H1 (cell line): Measurements from ENCODE around the gene FAM184B. TPM values are rescaled to one million over a fixed set of nuclear protein-coding genes. Genes with fewer than 3 reads are reported as not detected.

Experiments used
- CTCF ChIA-PET: fragments of 300-600 bp; sonication (Branson Sonifier 250); formaldehyde crosslinking; loops from one replicate; lab custom pipeline; 2021; ENCODE audit not compliant: partially characterized antibody; lab: Charles Lee
- POLR2A ChIA-PET: fragments of 300-600 bp; sonication (Branson Sonifier 250); formaldehyde crosslinking; loops from one replicate; lab custom pipeline; 2021; ENCODE audit warnings: inconsistent platforms; ENCODE audit not compliant: partially characterized antibody; lab: Charles Lee
- DNase-seq, 2 experiments: peaks; one replicate each; pipeline versions ENCODE4 v3.0.0 to v3.0.0-alpha.2; 2010 to 2022; ENCODE audit warnings: low spot score in 2 of 2, low read depth in 1 of 2, mixed read lengths in 1 of 2
- FAIRE-seq: peaks from 2 replicates; lab custom pipeline; 2011; peaks lifted over from hg19 to GRCh38; lab: Jason Lieb, UNC
- H2AFZ ChIP-seq: 2 replicates; pipeline ENCODE4 v1.8.1; 2012; ENCODE audit warnings: low read length, inconsistent platforms
- H2AK5ac ChIP-seq: 2 replicates; pipeline ENCODE4 v1.6.1; 2013; ENCODE audit warnings: low read depth, low read length
- H2BK120ac ChIP-seq: replicated peaks from 2 replicates; pipeline ENCODE3; 2013; ENCODE audit warnings: low read depth, low read length, inconsistent platforms
- H2BK12ac ChIP-seq: 2 replicates; pipeline ENCODE4 v1.6.1; 2013; ENCODE audit warnings: low read depth, low read length
- H2BK15ac ChIP-seq: 2 replicates; pipeline ENCODE4 v1.6.1; 2013; ENCODE audit warnings: low read length
- H2BK20ac ChIP-seq: 2 replicates; pipeline ENCODE4 v1.6.1; 2013; ENCODE audit warnings: low read length
- H2BK5ac ChIP-seq: 2 replicates; pipeline ENCODE4 v1.6.1; 2013; ENCODE audit warnings: low read depth, low read length
- H3K14ac ChIP-seq: 2 replicates; pipeline ENCODE4 v1.6.1; 2013; ENCODE audit warnings: inconsistent platforms; ENCODE audit not compliant: insufficient read length
- H3K18ac ChIP-seq: 2 replicates; pipeline ENCODE4 v1.6.1; 2013; ENCODE audit warnings: low read length; ENCODE audit errors: extremely low read depth
- H3K23ac ChIP-seq: 2 replicates; pipeline ENCODE4 v1.6.1; 2013; ENCODE audit warnings: inconsistent platforms; ENCODE audit not compliant: insufficient read length
- H3K23me2 ChIP-seq: 2 replicates; pipeline ENCODE4 v1.6.1; 2013; ENCODE audit warnings: low read depth, low read length
- H3K27ac ChIP-seq: 2 replicates; pipeline ENCODE4 v1.6.1; 2011; ENCODE audit warnings: low read depth, low read length, inconsistent platforms
- H3K27me3 ChIP-seq, 4 experiments: replicated peaks in 1 of 4; 1 replicate in 1 of 4; 2 replicates in 3 of 4; pipeline versions ENCODE4 v1.6.1 to v1.8.1; 2011 to 2013; ENCODE audit warnings: low read length in 3 of 4, mild to moderate bottlenecking in 3 of 4, inconsistent platforms in 2 of 4, mixed read lengths in 2 of 4, moderate library complexity in 1 of 4; ENCODE audit not compliant: control insufficient read depth in 3 of 4, insufficient read depth in 3 of 4; ENCODE audit errors: extremely low read depth in 1 of 4
- H3K36me3 ChIP-seq, 4 experiments: 2 replicates each; pipeline versions ENCODE4 v1.6.1 to v1.8.1; 2011 to 2013; ENCODE audit warnings: mild to moderate bottlenecking in 4 of 4, low read length in 3 of 4, moderate library complexity in 2 of 4, control low read depth in 1 of 4, inconsistent platforms in 1 of 4; ENCODE audit not compliant: insufficient read depth in 4 of 4, control insufficient read depth in 2 of 4
- H3K4ac ChIP-seq: replicated peaks from 2 replicates; pipeline ENCODE3; 2013; ENCODE audit warnings: low read length, low read depth, mixed read lengths, inconsistent platforms; ENCODE audit not compliant: insufficient read length
- H3K4me1 ChIP-seq, 4 experiments: replicated peaks in 1 of 4; 1 replicate in 1 of 4; 2 replicates in 3 of 4; pipeline versions ENCODE4 v1.6.1 to v1.8.1; 2011 to 2013; ENCODE audit warnings: low read length in 3 of 4, inconsistent platforms in 2 of 4, mixed read lengths in 1 of 4; ENCODE audit not compliant: insufficient read depth in 4 of 4, control insufficient read depth in 3 of 4
- H3K4me2 ChIP-seq, 2 experiments: 2 replicates each; pipeline versions ENCODE4 v1.6.1 to v1.8.1; 2011 to 2013; ENCODE audit warnings: low read depth in 2 of 2, low read length in 2 of 2, control low read depth in 1 of 2, inconsistent platforms in 1 of 2, mild to moderate bottlenecking in 1 of 2; ENCODE audit not compliant: insufficient read depth in 1 of 2
- H3K4me3 ChIP-seq, 4 experiments: fragments of 200-600, 300-600 bp in 1 of 4; sonication (generic), shearing (Covaris generic), sonication (Bioruptor Twin) in 1 of 4; 2 replicates each; pipeline versions ENCODE4 v1.5.1 to v1.8.1; 2011 to 2016; ENCODE audit warnings: low read length in 4 of 4, low read depth in 3 of 4, control low read depth in 2 of 4, inconsistent platforms in 2 of 4, mild to moderate bottlenecking in 2 of 4, mixed read lengths in 1 of 4, moderate library complexity in 1 of 4; ENCODE audit not compliant: insufficient read depth in 2 of 4; ENCODE audit errors: extremely low read depth in 1 of 4
- H3K56ac ChIP-seq: replicated peaks from 2 replicates; pipeline ENCODE3; 2013; ENCODE audit warnings: low read depth, mild to moderate bottlenecking, mixed read lengths, low read length, inconsistent platforms; ENCODE audit not compliant: insufficient read length
- H3K79me1 ChIP-seq: 2 replicates; pipeline ENCODE4 v1.6.1; 2013; ENCODE audit warnings: low read depth, low read length, control low read depth
- H3K79me2 ChIP-seq, 2 experiments: 2 replicates each; pipeline versions ENCODE4 v1.6.1 to v1.8.1; 2012 to 2013; ENCODE audit warnings: low read length in 2 of 2, mild to moderate bottlenecking in 2 of 2, inconsistent platforms in 1 of 2; ENCODE audit not compliant: insufficient read depth in 2 of 2, control insufficient read depth in 1 of 2
- H3K9ac ChIP-seq, 4 experiments: replicated peaks in 1 of 4; 1 replicate in 1 of 4; 2 replicates in 3 of 4; pipeline versions ENCODE4 v1.6.1 to v1.8.1; 2011 to 2013; ENCODE audit warnings: low read depth in 3 of 4, low read length in 3 of 4, control low read depth in 2 of 4, mild to moderate bottlenecking in 2 of 4, moderate library complexity in 2 of 4, inconsistent platforms in 1 of 4; ENCODE audit errors: extremely low read depth in 1 of 4
- H3K9me3 ChIP-seq, 2 experiments: 2 replicates each; pipeline versions ENCODE4 v1.6.1 to v1.8.1; 2012 to 2013; ENCODE audit warnings: mild to moderate bottlenecking in 2 of 2, moderate library complexity in 2 of 2, control low read depth in 1 of 2, inconsistent platforms in 1 of 2, low read depth in 1 of 2, low read length in 1 of 2, mixed read lengths in 1 of 2; ENCODE audit not compliant: insufficient read depth in 2 of 2
- H4K20me1 ChIP-seq, 2 experiments: replicated peaks in 1 of 2; 2 replicates each; pipeline versions ENCODE3 to v1.8.1; 2011 to 2013; ENCODE audit warnings: inconsistent platforms in 2 of 2, low read length in 2 of 2, mild to moderate bottlenecking in 1 of 2; ENCODE audit not compliant: insufficient read depth in 2 of 2, control insufficient read depth in 1 of 2
- H4K5ac ChIP-seq: 2 replicates; pipeline ENCODE4 v1.6.1; 2013; ENCODE audit warnings: low read length, low read depth, mixed read lengths, inconsistent platforms; ENCODE audit not compliant: insufficient read length
- H4K8ac ChIP-seq: 2 replicates; pipeline ENCODE4 v1.8.0; 2013; ENCODE audit warnings: mild to moderate bottlenecking, moderate library complexity, low read length, inconsistent platforms; ENCODE audit not compliant: insufficient read depth; ENCODE audit errors: extremely low read depth
- H4K91ac ChIP-seq: replicated peaks from 2 replicates; pipeline ENCODE3; 2013; ENCODE audit warnings: low read length, mixed read lengths, inconsistent platforms; ENCODE audit not compliant: insufficient read length
- BACH1 ChIP-seq: IDR thresholded peaks from 2 replicates; pipeline ENCODE4 v1.6.1; 2012; ENCODE audit warnings: low read length, improper control_type of control experiment
- CTBP2 ChIP-seq: IDR thresholded peaks from 2 replicates; pipeline ENCODE4 v1.7.0; 2011; ENCODE audit warnings: borderline replicate concordance, mild to moderate bottlenecking, moderate library complexity, mixed read lengths, low read length; ENCODE audit not compliant: insufficient read depth, insufficient read length
- E2F6 ChIP-seq: IDR thresholded peaks from 2 replicates; pipeline ENCODE4 v1.6.1; 2012; ENCODE audit warnings: inconsistent platforms
- GTF2F1 ChIP-seq: IDR thresholded peaks from 2 replicates; pipeline ENCODE4 v1.6.1; 2012; ENCODE audit warnings: low read depth, low read length, improper control_type of control experiment, borderline replicate concordance
- NANOG ChIP-seq: IDR thresholded peaks from 2 replicates; pipeline ENCODE4 v1.6.1; 2011; ENCODE audit warnings: low read length, low read depth, mild to moderate bottlenecking, inconsistent platforms; ENCODE audit not compliant: insufficient read depth, poor library complexity, severe bottlenecking
- PHF8 ChIP-seq: fragments of 200-600 bp; sonication (generic); conservative IDR thresholded peaks from 2 replicates; pipeline ENCODE4 v1.7.1; 2012; ENCODE audit warnings: low read depth, mild to moderate bottlenecking, inconsistent platforms, low read length, moderate library complexity
- SIN3A ChIP-seq, 2 experiments: IDR thresholded peaks in 1 of 2; conservative IDR thresholded peaks in 1 of 2; 2 replicates each; pipeline ENCODE4 v1.6.1; 2011 to 2012; ENCODE audit warnings: low read length in 2 of 2, improper control_type of control experiment in 1 of 2, low read depth in 1 of 2, mild to moderate bottlenecking in 1 of 2
- TEAD4 ChIP-seq: IDR thresholded peaks from 2 replicates; pipeline ENCODE4 v1.6.1; 2012; ENCODE audit warnings: low read depth, low read length, inconsistent platforms, mixed read lengths
- WGBS, 2 experiments: shearing (Covaris generic) in 1 of 2; methylation state at CpG; one replicate each; pipeline versions ENCODE4 v1.1.6 to v1.1.7; 2013 to 2015; ENCODE audit warnings: low lambda C conversion rate in 2 of 2, mixed read lengths in 2 of 2, inconsistent platforms in 1 of 2, low coverage in 1 of 2, missing lambda C conversion rate in 1 of 2; ENCODE audit not compliant: insufficient replicate concordance in 2 of 2, insufficient coverage in 1 of 2, insufficient read length in 1 of 2; ENCODE audit errors: extremely low coverage in 1 of 2, missing lambda C conversion rate in 1 of 2; 5-methylcytosine and 5-hydroxymethylcytosine counted together
- polyA plus RNA-seq, 7 experiments: library from polyadenylated mRNA; depleted of rRNA in 3 of 7; stranded (reverse) in 5 of 7; unstranded in 2 of 7; fragments of >200 nt in 5 of 7; fragments of 200-250 nt in 2 of 7; gene quantifications; 1 replicate in 5 of 7; 2 replicates in 1 of 7; 4 replicates in 1 of 7; pipeline versions ENCODE4 v1.2.1 to v1.2.3, GENCODE V29; 2011 to 2013; ENCODE audit warnings: missing spikeins in 2 of 7, mixed read lengths in 2 of 7
- total RNA-seq: library from RNA; stranded (reverse); fragmentation: NEBNext Ultra II Directional; extraction: Animal tissue kit (Norgen Biotek cat#: 25700); gene quantifications from 2 replicates; pipeline ENCODE4 v1.2.1, GENCODE V29; 2021

Gene FAM184B
- total and polyA plus RNA-seq, 2 of the 8 experiments (the other 6 are each of a cell fraction or from before 2014, with no cell fraction given): 0.05 to 0.39 TPM

GRCh38 chr4:17580969-17581368, 200.5 kb downstream of the FAM184B start:
- no peak overlapping the region for H4K91ac ChIP-seq
- 93% methylated on average over 7 of the region's 7 CpGs; no CpG with 5 or more reads in 1 of the 2 experiments for WGBS, 2 experiments
- no peak overlapping the region for H2BK5ac ChIP-seq
- no peak overlapping the region for H2BK120ac ChIP-seq
- DNase-seq (no peak), FAIRE-seq (no peak)
- peaks cover 3 to 49% (median 23%) of the 10 kb centered on the region in 4 experiments for H3K36me3 ChIP-seq
- H3K23me2 ChIP-seq: peaks cover 5% of the 10 kb centered on the region; the same call in 1 of the 2 replicates
- no peak overlapping the region for H3K23ac ChIP-seq
- H3K9ac ChIP-seq: no peak overlapping the region
- peaks cover 0 to 5% (median 3%) of the 10 kb centered on the region in 4 experiments; a peak in 4 of 7 replicates for H3K4me1 ChIP-seq
- no peak overlapping the region for H3K27ac ChIP-seq
- H2BK20ac ChIP-seq: no peak overlapping the region
- ChIA-PET CTCF (interaction anchor here (0.7 kb wide), 1 partner anchor 16 kb away, joined by 3 read pairs; no protein-coding TSS in a partner anchor), POLR2A (interaction anchor here (1.6 kb wide), 1 partner anchor 55 kb away, joined by 3 read pairs; no protein-coding TSS in a partner anchor)
- no peak overlapping the region for H2BK15ac ChIP-seq
- no peak overlapping the region for H4K8ac ChIP-seq
- H3K14ac ChIP-seq: no peak overlapping the region
- H3K4me2 ChIP-seq: no peak overlapping the region
- H2AK5ac ChIP-seq: no peak overlapping the region
- 0 out of 4 replicates have a peak, but pooled peaks cover 0 to 10% of the 10 kb centered on the region in 2 experiments for H3K79me2 ChIP-seq
- no peak overlapping the region for H2BK12ac ChIP-seq
- no peak overlapping the region for H3K4ac ChIP-seq
- no peak overlapping the region for H3K56ac ChIP-seq
- peaks cover 0 to 2% of the 10 kb centered on the region in 2 experiments for H4K20me1 ChIP-seq
- no peak for TF ChIP-seq GTF2F1
- no peak for TF ChIP-seq NANOG
- no peak for TF ChIP-seq SIN3A (conservative IDR thresholded peaks at IDR 0.05 in 1 of 2, IDR thresholded peaks at IDR 0.05 in 1 of 2; ENCODE audit: low read depth in 1 of 2, low read length in 2 of 2)
- TF ChIP-seq BACH1: no peak
- no peak for TF ChIP-seq TEAD4
- no peak for TF ChIP-seq PHF8
- TF ChIP-seq CTBP2: no peak
- no peak for TF ChIP-seq E2F6
- no peak overlapping the region for H2AFZ ChIP-seq
- no peaks in the 10 kb centered on the region for H3K9me3 ChIP-seq
- H3K18ac ChIP-seq: no peak overlapping the region
- no peak overlapping the region for H4K5ac ChIP-seq
- H3K79me1 ChIP-seq: no peaks in the 10 kb centered on the region; the same call in 1 of the 2 replicates
- H3K27me3 ChIP-seq: no peaks in the 10 kb centered on the region
- no peak overlapping the region for H3K4me3 ChIP-seq
